HG03066 (cell line): Measurements from ENCODE around the gene GTF2A1.

ENCODE experiments used
- ATAC-seq: cut with Tn5 transposase; IDR thresholded peaks from one replicate; pipeline ENCODE4 v1.9.1; 2021; ENCODE audit warnings: low read depth; ENCODE audit not compliant: unreplicated experiment

Gene GTF2A1

DNA sequence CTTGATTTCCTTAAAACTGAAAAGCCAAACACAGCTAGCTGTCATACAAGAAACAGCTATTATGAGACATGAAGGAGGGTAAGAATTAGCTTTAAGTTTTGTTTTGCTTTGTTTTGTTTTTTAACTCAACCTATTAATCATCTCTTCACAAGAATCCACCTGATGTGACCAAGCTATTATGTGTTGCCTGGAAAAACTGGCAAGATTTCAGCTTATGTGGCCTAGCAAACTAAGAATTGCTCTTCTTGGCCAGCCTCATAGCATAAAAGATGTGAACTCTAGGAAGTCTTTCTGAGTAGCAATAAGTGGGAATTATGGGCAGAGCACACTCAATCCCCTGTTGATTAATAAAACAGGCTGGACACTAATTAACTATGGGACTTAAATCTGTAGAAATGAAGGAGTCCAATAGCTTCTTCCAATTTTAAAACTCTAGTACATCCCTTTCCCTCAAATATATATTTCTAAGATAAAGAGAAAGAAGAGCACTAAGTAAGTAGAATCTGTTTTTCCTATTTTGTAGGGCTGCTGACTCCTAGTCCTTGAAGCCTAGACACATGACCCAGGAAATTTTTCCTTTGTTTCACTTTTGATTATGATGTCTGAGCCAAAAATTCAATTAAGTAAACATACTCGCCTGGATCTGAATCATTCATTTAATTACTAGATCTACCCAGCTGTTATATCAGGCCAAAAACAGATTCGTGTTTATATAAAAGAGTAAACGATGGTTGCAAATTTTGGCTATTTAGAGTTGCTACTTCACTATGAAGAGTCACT is 75.7 kb downstream of the GTF2A1 start:
- no peak for ATAC-seq

DNA sequence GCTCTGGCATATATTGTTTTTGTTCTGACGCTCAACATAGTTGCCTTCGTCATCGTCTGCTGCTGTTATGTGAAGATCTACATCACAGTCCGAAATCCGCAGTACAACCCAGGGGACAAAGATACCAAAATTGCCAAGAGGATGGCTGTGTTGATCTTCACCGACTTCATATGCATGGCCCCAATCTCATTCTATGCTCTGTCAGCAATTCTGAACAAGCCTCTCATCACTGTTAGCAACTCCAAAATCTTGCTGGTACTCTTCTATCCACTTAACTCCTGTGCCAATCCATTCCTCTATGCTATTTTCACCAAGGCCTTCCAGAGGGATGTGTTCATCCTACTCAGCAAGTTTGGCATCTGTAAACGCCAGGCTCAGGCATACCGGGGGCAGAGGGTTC is 77.0 kb downstream of the GTF2A1 start:
- ATAC-seq: no peak

GRCh38 chr14:81141426-81141825 is 79.3 kb downstream of the GTF2A1 start:
- ATAC-seq: no peak

GRCh38 chr14:81138429-81138828 is 82.3 kb downstream of the GTF2A1 start:
- no peak for ATAC-seq

GRCh38 chr14:81137316-81137715 is 83.4 kb downstream of the GTF2A1 start:
- ATAC-seq: no peak

- no peak for ATAC-seq
Measured at GRCh38 chr14:81133400-81133799, 87.4 kb downstream of the GTF2A1 start.

GRCh38 chr14:81132468-81132867 is 88.3 kb downstream of the GTF2A1 start:
- ATAC-seq: no peak

DNA sequence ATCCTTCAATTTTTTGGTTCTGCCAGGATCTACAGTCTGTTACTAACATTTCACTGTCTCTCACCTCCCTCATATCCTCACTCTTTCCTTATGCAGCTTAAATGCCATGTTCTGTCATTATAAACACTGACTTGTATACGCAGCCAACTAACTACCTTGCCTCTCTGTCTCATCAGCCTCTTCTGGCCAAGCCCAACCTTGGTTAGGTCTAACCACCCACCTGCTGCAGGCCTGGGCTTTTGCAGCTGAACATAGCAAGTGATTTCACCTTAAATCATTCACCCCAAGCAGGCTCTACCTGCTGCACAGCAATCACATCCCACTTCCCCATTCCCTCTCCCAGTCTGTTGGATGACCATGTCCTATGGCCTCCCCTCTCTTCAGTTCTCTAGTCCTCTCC is 91.5 kb downstream of the GTF2A1 start:
- no peak for ATAC-seq

DNA sequence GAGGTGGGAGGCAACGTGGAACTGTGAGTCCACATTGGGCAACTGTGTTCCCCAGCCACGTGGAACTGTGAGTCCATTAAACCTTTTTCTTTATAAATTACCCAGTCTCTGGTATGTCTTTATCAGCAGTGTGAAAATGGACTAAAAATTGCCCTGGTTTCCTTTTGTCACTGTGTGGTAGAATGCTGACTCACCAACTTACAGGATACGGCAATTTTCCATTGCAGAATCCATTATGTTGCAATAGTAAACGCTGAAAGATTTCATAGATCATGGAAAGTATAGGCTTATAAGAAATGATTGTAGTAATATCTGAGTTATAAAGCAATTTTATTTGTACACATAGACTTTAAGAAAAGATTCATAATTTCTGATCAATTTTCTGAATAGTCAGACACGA is 93.0 kb downstream of the GTF2A1 start:
- ATAC-seq: no peak

- no peak for ATAC-seq
Measured at GRCh38 chr14:81125536-81125935, 95.2 kb downstream of the GTF2A1 start.
